Activated naive CD8-positive, alpha-beta T cell (primary cell): ENCODE results near the gene STXBP6.

Experiments used
- H3K27ac Mint-ChIP-seq: one replicate; pipeline ENCODE4 v1.8.0; 2021; ENCODE audit warnings: mixed read lengths
- H3K27me3 Mint-ChIP-seq: one replicate; pipeline ENCODE4 v1.8.0; 2021; ENCODE audit warnings: mixed read lengths
- H3K36me3 Mint-ChIP-seq: one replicate; pipeline ENCODE4 v1.8.0; 2021; ENCODE audit warnings: mixed read lengths
- H3K4me1 Mint-ChIP-seq: one replicate; pipeline ENCODE4 v1.8.0; 2021; ENCODE audit warnings: low read depth, mixed read lengths
- H3K4me3 Mint-ChIP-seq: one replicate; pipeline ENCODE4 v1.8.0; 2021; ENCODE audit warnings: mild to moderate bottlenecking, mixed read lengths
- H3K9me3 Mint-ChIP-seq: one replicate; pipeline ENCODE4 v1.8.0; 2021; ENCODE audit warnings: low read depth, mixed read lengths

STXBP6 gene

GRCh38 chr14:25011095-25011494 is 38.9 kb downstream of the STXBP6 start:
- H3K9me3 Mint-ChIP-seq: no peaks in the 10 kb centered on the region
- H3K4me1 Mint-ChIP-seq: no peaks in the 10 kb centered on the region
- H3K27me3 Mint-ChIP-seq: peaks cover 8% of the 10 kb centered on the region
- H3K4me3 Mint-ChIP-seq: no peak overlapping the region
- no peak overlapping the region for H3K27ac Mint-ChIP-seq
- H3K36me3 Mint-ChIP-seq: no peaks in the 10 kb centered on the region

GRCh38 chr14:25010471-25010870 is 39.5 kb downstream of the STXBP6 start:
- H3K9me3 Mint-ChIP-seq: no peaks in the 10 kb centered on the region
- H3K27me3 Mint-ChIP-seq: peaks cover 8% of the 10 kb centered on the region
- H3K27ac Mint-ChIP-seq: no peak overlapping the region
- H3K4me1 Mint-ChIP-seq: no peaks in the 10 kb centered on the region
- H3K4me3 Mint-ChIP-seq: no peak overlapping the region
- H3K36me3 Mint-ChIP-seq: no peaks in the 10 kb centered on the region

- H3K36me3 Mint-ChIP-seq: no peaks in the 10 kb centered on the region
These were observed 40.1 kb downstream of the STXBP6 start for GRCh38 chr14:25009891-25010290.

GRCh38 chr14:25007832-25008231 is 42.1 kb downstream of the STXBP6 start:
- no peaks in the 10 kb centered on the region for H3K9me3 Mint-ChIP-seq
- H3K27me3 Mint-ChIP-seq: peaks cover 8% of the 10 kb centered on the region
- H3K27ac Mint-ChIP-seq: no peak overlapping the region
- H3K4me1 Mint-ChIP-seq: no peaks in the 10 kb centered on the region
- no peaks in the 10 kb centered on the region for H3K36me3 Mint-ChIP-seq
- no peak overlapping the region for H3K4me3 Mint-ChIP-seq

More at GRCh38 chr14:25009891-25010290, 40.1 kb downstream of the STXBP6 start:
- H3K9me3 Mint-ChIP-seq: no peaks in the 10 kb centered on the region
- H3K4me1 Mint-ChIP-seq: no peaks in the 10 kb centered on the region
- no peak overlapping the region for H3K4me3 Mint-ChIP-seq
- peaks cover 8% of the 10 kb centered on the region for H3K27me3 Mint-ChIP-seq
- no peak overlapping the region for H3K27ac Mint-ChIP-seq

DNA sequence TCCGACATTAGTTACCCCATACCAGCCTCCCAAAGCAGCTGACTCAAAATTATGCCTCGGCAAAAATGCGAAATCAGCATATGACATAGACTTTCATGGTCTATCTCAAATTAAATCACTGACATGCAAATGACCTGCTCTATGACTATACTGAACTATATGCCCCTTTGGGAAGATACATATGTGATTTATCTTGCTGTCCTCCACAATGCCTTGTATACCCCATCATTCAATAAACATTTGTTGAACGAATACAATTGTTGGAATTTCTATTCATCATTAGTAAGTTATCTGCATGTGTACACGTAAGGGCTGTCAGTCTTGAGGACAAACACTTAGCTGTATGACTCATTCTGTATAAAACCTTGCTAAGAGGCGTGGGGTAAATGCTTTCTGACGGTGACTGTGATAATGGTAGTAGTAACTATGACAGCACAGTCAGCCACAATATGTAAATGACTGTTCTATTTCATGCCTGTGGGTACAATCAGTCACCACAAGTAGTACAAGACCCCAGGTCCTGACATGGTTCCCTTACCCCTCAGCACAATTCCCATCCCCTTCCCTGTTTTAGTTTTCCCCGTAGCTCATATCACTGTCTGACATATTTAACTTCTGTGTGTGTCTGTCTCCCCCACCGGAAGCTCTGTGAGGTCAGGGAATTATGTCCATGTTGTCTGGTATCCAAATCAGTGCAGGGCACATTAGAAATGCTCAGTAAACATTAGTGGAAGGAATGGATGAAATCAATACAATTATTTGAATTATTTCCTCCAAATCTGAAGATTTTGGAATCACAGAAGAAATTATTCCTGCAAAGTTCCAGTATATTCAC is 42.8 kb downstream of the STXBP6 start:
- H3K36me3 Mint-ChIP-seq: no peaks in the 10 kb centered on the region
- H3K4me3 Mint-ChIP-seq: no peak overlapping the region
- no peak overlapping the region for H3K27ac Mint-ChIP-seq
- no peaks in the 10 kb centered on the region for H3K4me1 Mint-ChIP-seq
- peaks cover 8% of the 10 kb centered on the region for H3K27me3 Mint-ChIP-seq
- H3K9me3 Mint-ChIP-seq: no peaks in the 10 kb centered on the region

DNA sequence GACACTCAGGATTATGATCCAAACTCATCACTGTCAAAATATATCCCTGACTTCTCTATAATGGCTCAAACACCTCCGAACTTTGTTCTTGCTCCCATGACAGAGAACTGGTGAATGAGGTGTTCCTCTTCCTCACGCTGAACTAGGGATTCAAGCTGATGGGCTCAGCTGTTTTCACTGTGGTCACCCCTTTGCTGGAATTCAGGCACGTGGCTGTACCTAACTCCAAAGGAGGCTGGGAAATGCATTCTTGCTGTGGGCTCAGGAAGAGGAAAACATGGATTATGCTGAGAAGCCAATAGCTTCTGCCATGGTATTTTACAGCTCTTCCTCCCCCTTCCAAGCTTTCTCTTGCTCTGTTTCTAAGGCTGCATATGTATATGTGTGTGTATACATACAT is 43.9 kb downstream of the STXBP6 start:
- Mint-ChIP-seq H3K4me1 (no peaks in the 10 kb centered on the region), H3K9me3 (no peaks in the 10 kb centered on the region), H3K4me3 (no peak overlapping the region), H3K36me3 (no peaks in the 10 kb centered on the region), H3K27me3 (peaks cover 8% of the 10 kb centered on the region), H3K27ac (no peak overlapping the region)

GRCh38 chr14:25004389-25004809 is 45.5 kb downstream of the STXBP6 start:
- no peaks in the 10 kb centered on the region for H3K9me3 Mint-ChIP-seq
- H3K27ac Mint-ChIP-seq: no peak overlapping the region
- H3K4me1 Mint-ChIP-seq: no peaks in the 10 kb centered on the region
- no peaks in the 10 kb centered on the region for H3K36me3 Mint-ChIP-seq
- H3K27me3 Mint-ChIP-seq: peaks cover 3% of the 10 kb centered on the region
- no peak overlapping the region for H3K4me3 Mint-ChIP-seq

- Mint-ChIP-seq H3K4me1 (no peaks in the 10 kb centered on the region), H3K27ac (no peak overlapping the region), H3K4me3 (no peak overlapping the region), H3K9me3 (no peaks in the 10 kb centered on the region), H3K27me3 (no peaks in the 10 kb centered on the region), H3K36me3 (no peaks in the 10 kb centered on the region)
These were observed 46.4 kb downstream of the STXBP6 start for GRCh38 chr14:25003537-25003936.

DNA sequence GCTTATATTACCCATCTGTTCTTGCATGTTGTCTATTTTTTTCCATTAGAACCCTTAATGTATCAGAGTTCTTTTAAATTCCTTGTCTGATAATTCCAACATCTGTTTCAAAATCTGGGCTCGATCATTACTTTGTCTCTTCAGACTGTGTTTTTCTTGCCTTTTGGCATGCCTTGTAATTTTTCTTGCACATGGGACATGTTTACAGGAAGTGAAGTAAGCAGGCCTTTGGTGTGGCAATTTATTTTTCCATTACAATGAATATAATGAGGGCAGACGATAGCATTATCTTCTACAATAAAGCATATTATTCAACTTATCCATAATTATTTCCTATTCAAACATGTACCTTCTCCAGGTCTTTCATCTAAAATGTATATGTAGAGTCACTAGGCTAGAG is 48.3 kb downstream of the STXBP6 start:
- H3K36me3 Mint-ChIP-seq: no peaks in the 10 kb centered on the region
- H3K27ac Mint-ChIP-seq: no peak overlapping the region
- no peaks in the 10 kb centered on the region for H3K27me3 Mint-ChIP-seq
- no peaks in the 10 kb centered on the region for H3K4me1 Mint-ChIP-seq
- no peaks in the 10 kb centered on the region for H3K9me3 Mint-ChIP-seq
- no peak overlapping the region for H3K4me3 Mint-ChIP-seq

GRCh38 chr14:25001156-25001555 is 48.8 kb downstream of the STXBP6 start:
- H3K27me3 Mint-ChIP-seq: no peaks in the 10 kb centered on the region
- H3K27ac Mint-ChIP-seq: no peak overlapping the region
- no peaks in the 10 kb centered on the region for H3K4me1 Mint-ChIP-seq
- no peak overlapping the region for H3K4me3 Mint-ChIP-seq
- H3K9me3 Mint-ChIP-seq: no peaks in the 10 kb centered on the region
- H3K36me3 Mint-ChIP-seq: no peaks in the 10 kb centered on the region

DNA sequence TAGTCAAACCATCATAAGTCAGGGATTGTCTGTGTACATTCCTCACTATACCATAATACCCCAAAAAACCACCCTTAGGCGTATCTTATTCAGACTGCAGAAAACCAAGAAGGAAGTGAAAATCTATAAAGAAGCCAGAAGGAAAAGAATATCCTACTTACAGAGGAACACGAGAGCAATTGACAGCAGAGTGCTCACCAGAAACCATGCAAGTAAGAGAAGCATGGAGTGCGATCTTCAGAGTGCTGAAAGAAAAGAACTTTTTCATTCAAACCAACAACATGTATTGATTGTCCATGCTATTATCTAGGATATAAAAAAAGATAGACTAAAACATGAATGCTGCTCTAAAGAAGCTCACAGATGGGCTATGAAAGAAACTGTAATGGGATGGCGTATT is 50.8 kb downstream of the STXBP6 start:
- H3K9me3 Mint-ChIP-seq: no peaks in the 10 kb centered on the region
- H3K4me1 Mint-ChIP-seq: no peaks in the 10 kb centered on the region
- no peak overlapping the region for H3K27ac Mint-ChIP-seq
- no peaks in the 10 kb centered on the region for H3K27me3 Mint-ChIP-seq
- H3K4me3 Mint-ChIP-seq: no peak overlapping the region
- H3K36me3 Mint-ChIP-seq: no peaks in the 10 kb centered on the region

DNA sequence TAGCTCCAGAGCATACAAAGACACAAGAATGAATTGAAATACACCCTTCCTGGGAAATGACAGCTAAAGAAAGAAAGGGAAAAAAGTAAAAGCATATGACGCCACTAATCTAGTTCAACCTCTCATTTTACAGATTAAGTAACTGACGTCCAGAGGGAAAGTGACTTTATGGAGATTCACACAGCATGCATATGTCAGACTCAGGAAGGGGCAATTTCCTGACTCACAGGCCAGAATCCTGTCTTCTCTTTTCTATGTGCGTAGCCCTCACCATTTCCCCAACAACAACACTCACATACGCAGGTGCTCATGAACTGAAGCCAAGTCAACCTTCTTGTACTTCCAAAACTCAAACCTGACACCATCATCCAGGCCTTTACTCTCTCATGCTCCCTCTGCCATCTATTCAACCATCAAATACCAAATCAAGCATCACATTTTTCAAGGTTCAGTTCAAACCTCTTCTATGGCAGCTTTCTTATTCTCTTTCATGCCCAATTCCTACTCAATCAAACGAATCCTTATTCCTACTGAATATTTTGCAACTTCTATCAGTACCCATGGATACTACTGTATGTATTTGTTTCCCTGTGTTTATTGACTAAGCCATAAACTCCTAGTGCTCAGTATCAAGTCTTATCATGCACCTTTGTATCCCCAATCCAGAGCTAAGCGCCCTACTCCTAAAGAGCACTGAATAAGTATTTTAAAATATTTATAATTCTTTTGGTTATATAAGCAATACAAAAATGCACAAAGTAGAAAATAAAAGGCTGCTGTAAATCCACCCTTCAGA is 52.8 kb downstream of the STXBP6 start:
- H3K4me3 Mint-ChIP-seq: no peak overlapping the region
- H3K9me3 Mint-ChIP-seq: no peaks in the 10 kb centered on the region
- no peaks in the 10 kb centered on the region for H3K4me1 Mint-ChIP-seq
- no peaks in the 10 kb centered on the region for H3K27me3 Mint-ChIP-seq
- no peak overlapping the region for H3K27ac Mint-ChIP-seq
- H3K36me3 Mint-ChIP-seq: no peaks in the 10 kb centered on the region

GRCh38 chr14:24995016-24995415 is 54.9 kb downstream of the STXBP6 start:
- Mint-ChIP-seq H3K4me1 (no peaks in the 10 kb centered on the region), H3K36me3 (no peaks in the 10 kb centered on the region), H3K27ac (no peak overlapping the region), H3K9me3 (no peaks in the 10 kb centered on the region), H3K27me3 (no peaks in the 10 kb centered on the region), H3K4me3 (no peak overlapping the region)

GRCh38 chr14:24993631-24994030 is 56.3 kb downstream of the STXBP6 start:
- H3K4me3 Mint-ChIP-seq: no peak overlapping the region
- H3K27ac Mint-ChIP-seq: no peak overlapping the region
- no peaks in the 10 kb centered on the region for H3K36me3 Mint-ChIP-seq
- peaks cover 4% of the 10 kb centered on the region for H3K27me3 Mint-ChIP-seq
- no peaks in the 10 kb centered on the region for H3K9me3 Mint-ChIP-seq
- no peaks in the 10 kb centered on the region for H3K4me1 Mint-ChIP-seq

DNA sequence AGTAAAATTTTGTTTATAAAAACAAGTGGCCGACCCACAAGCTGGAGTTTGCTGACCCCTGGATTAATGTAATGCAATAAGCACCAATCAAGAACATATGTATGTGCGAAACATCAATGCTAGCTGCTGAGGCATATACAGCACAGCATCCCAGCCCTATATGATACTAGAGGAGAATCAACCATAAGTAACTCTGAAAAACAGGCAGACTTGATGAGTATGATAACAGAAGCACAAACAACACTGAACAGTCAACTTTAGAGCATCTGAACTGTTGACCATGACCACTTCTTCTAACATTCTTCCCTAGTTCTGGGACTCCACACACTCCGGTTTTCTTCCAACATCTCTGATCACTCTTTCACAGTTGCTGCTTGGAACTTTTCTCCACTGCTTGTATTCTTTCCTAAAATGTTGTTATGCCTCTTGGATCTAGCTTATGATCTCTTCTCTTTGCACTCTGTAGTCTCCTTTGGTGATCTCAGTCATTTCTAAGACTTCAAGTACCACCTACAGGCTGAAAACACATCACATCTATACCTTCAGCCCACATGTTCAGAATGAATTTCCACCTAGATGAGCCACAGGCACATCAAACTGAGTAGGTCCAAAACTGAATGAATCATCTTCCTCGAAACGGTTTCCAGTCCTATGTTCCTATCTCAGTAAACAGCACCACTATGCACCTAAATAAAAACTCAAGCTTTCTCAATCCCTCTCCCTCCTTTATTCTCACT is 57.2 kb downstream of the STXBP6 start:
- no peak overlapping the region for H3K27ac Mint-ChIP-seq
- H3K4me1 Mint-ChIP-seq: no peaks in the 10 kb centered on the region
- no peak overlapping the region for H3K4me3 Mint-ChIP-seq
- H3K27me3 Mint-ChIP-seq: peaks cover 7% of the 10 kb centered on the region
- H3K36me3 Mint-ChIP-seq: no peaks in the 10 kb centered on the region
- no peaks in the 10 kb centered on the region for H3K9me3 Mint-ChIP-seq
